HEK293 (cell line): Measurements from ENCODE around the gene GDPD5.
A peak's percentile ranks its signal among the peaks of the same experiment; 100 is the strongest.

Experiments
- CTCF ChIA-PET: fragments of 350-600 bp; formaldehyde crosslinking; extraction: SDS; loops from one replicate; lab custom pipeline; 2021; ENCODE audit warnings: antibody characterized with exemption; lab: Yijun Ruan, JAX
- POLR2A ChIA-PET: fragments of 300-600 bp; formaldehyde crosslinking; extraction: SDS; loops from one replicate; lab custom pipeline; 2020; ENCODE audit warnings: antibody characterized with exemption, inconsistent platforms; lab: Yijun Ruan, JAX
- H3K27ac ChIP-seq: fragments of 200-500 bp; sonication (Bioruptor generic); 2 replicates; pipeline ENCODE4 v1.5.1; 2014; ENCODE audit warnings: low read depth, low read length, control low read depth, inconsistent platforms; ENCODE audit errors: extremely low read depth
- H3K36me3 ChIP-seq, 2 experiments: fragments of 200-500 bp in 1 of 2; sonication (Bioruptor generic) in 1 of 2; 1 replicate in 1 of 2; 2 replicates in 1 of 2; pipeline ENCODE4 v1.5.1; 2014 to 2017; ENCODE audit warnings: inconsistent platforms in 2 of 2, low read length in 2 of 2; ENCODE audit not compliant: control insufficient read depth in 2 of 2, insufficient read depth in 1 of 2
- H3K4me1 ChIP-seq: fragments of 200-500 bp; sonication (Bioruptor generic); 2 replicates; pipeline ENCODE4 v1.5.1; 2014; ENCODE audit warnings: mild to moderate bottlenecking, low read length, inconsistent platforms; ENCODE audit not compliant: control insufficient read depth, insufficient read depth
- H3K4me3 ChIP-seq: 2 replicates; pipeline ENCODE4 v1.5.1; 2011; ENCODE audit warnings: low read depth, mild to moderate bottlenecking, control low read depth, low read length, moderate library complexity
- H3K9me3 ChIP-seq: fragments of 200-500 bp; sonication (Bioruptor generic); 2 replicates; pipeline ENCODE4 v1.5.1; 2014; ENCODE audit warnings: low read depth, low read length, inconsistent platforms; ENCODE audit not compliant: control insufficient read depth, insufficient read depth
- ATF2 ChIP-seq: fragments of 450-650 bp; formaldehyde crosslinking; IDR thresholded peaks from 2 replicates; pipeline ENCODE4 v1.5.1; 2016; ENCODE audit warnings: missing biosample characterization, missing genetic modification characterization, low read depth
- PRDM4 ChIP-seq: fragments of 450-650 bp; formaldehyde crosslinking; IDR thresholded peaks from 2 replicates; pipeline ENCODE4 v1.5.1; 2017; ENCODE audit warnings: missing biosample characterization, missing genetic modification characterization
- REPIN1 ChIP-seq: fragments of 450-650 bp; formaldehyde crosslinking; IDR thresholded peaks from 2 replicates; pipeline ENCODE4 v1.5.1; 2017; ENCODE audit warnings: missing biosample characterization, missing genetic modification characterization, low read depth
- TCF7L2 ChIP-seq: IDR thresholded peaks from 2 replicates; pipeline ENCODE4 v1.6.1; 2011; ENCODE audit warnings: low read depth, mild to moderate bottlenecking, inconsistent platforms, low read length, moderate library complexity, borderline replicate concordance
- ZIC2 ChIP-seq: fragments of 450-650 bp; formaldehyde crosslinking; IDR thresholded peaks from 2 replicates; pipeline ENCODE4 v1.5.1; 2016; ENCODE audit warnings: missing biosample characterization, missing genetic modification characterization
- ZNF155 ChIP-seq: fragments of 450-650 bp; formaldehyde crosslinking; IDR thresholded peaks from 2 replicates; pipeline ENCODE4 v1.5.1; 2016; ENCODE audit warnings: missing biosample characterization, missing genetic modification characterization
- ZNF174 ChIP-seq: fragments of 450-650 bp; formaldehyde crosslinking; IDR thresholded peaks from 2 replicates; pipeline ENCODE4 v1.5.0; 2017; ENCODE audit warnings: missing biosample characterization, mild to moderate bottlenecking, missing genetic modification characterization
- ZNF18 ChIP-seq: fragments of 450-650 bp; formaldehyde crosslinking; IDR thresholded peaks from 2 replicates; pipeline ENCODE4 v1.5.1; 2016; ENCODE audit warnings: missing biosample characterization, missing genetic modification characterization
- ZNF211 ChIP-seq: fragments of 450-650 bp; formaldehyde crosslinking; IDR thresholded peaks from 2 replicates; pipeline ENCODE4 v1.5.1; 2016; ENCODE audit warnings: low read depth, missing biosample characterization, missing genetic modification characterization
- ZNF341 ChIP-seq: fragments of 450-650 bp; formaldehyde crosslinking; IDR thresholded peaks from 2 replicates; pipeline ENCODE4; 2016; ENCODE audit warnings: low read depth, missing biosample characterization, missing genetic modification characterization
- ZNF473 ChIP-seq: fragments of 450-650 bp; formaldehyde crosslinking; IDR thresholded peaks from 2 replicates; pipeline ENCODE4 v1.5.1; 2017; ENCODE audit warnings: missing biosample characterization, missing genetic modification characterization
- ZNF580 ChIP-seq: fragments of 450-650 bp; formaldehyde crosslinking; IDR thresholded peaks from 2 replicates; pipeline ENCODE4 v1.5.1; 2016; ENCODE audit warnings: missing biosample characterization, missing genetic modification characterization
- ZNF658 ChIP-seq: fragments of 450-650 bp; formaldehyde crosslinking; IDR thresholded peaks from 2 replicates; pipeline ENCODE4; 2016; ENCODE audit warnings: missing biosample characterization, missing genetic modification characterization
- ZNF660 ChIP-seq: fragments of 450-650 bp; IDR thresholded peaks from 2 replicates; pipeline ENCODE4 v1.5.1; 2018; ENCODE audit warnings: missing biosample characterization, mild to moderate bottlenecking, missing genetic modification characterization
- ZNF76 ChIP-seq: fragments of 450-650 bp; formaldehyde crosslinking; IDR thresholded peaks from 2 replicates; pipeline ENCODE4; 2016; ENCODE audit warnings: low read depth, missing biosample characterization, missing genetic modification characterization, borderline replicate concordance
- ZNF768 ChIP-seq: fragments of 450-650 bp; formaldehyde crosslinking; IDR thresholded peaks from 2 replicates; pipeline ENCODE4 v1.5.1; 2018; ENCODE audit warnings: missing biosample characterization, mild to moderate bottlenecking, missing genetic modification characterization
- ZNF843 ChIP-seq: fragments of 450-650 bp; formaldehyde crosslinking; IDR thresholded peaks from 2 replicates; pipeline ENCODE4 v1.5.1; 2016; ENCODE audit warnings: missing biosample characterization, missing genetic modification characterization

GDPD5 gene

DNA sequence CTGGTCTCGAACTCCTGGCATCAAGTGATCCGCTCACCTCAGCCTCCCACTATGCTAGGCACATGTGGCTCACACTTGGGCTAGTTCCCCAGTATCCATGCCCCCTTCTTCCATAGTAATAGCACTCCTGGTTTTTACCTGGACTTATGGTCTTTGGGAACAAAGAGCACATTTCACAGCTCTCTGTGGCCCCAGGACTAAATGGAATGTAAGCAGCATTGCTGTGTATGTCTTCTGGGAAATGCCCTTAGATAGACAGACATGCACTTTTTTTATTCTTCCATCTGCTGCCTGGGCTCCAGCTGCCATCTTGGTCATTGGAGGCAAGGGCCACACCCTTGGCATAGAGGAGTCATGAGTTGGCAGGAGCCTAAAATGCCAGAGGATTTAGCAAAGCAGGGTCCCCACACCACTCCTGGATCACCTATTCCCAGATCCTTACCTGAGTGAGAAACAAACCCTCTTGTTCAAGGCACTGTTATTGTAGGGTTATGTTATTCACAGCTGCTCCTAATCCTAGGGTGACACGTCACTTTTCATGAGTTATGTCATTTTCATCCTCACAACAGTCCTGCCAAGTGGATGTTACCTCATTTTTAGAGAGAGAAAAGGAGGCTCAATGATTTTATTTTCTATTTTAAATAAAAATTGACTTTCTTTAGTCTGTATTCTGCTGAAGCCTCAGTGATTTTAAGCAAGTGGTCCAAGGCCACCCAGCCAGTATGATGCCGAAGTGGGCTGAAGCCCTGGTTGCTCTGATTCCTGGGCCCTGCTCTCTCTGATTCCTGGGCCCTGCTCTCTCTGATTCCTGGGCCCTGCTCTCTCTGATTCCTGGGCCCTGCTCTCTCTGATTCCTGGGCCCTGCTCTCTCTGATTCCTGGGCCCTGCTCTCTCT is 15.7 kb upstream of the GDPD5 start (continued):
- TF ChIP-seq ZNF768 (tag by site-specific recombination): no peak
- no peak for TF ChIP-seq ZNF155 (tag by site-specific recombination)
- TF ChIP-seq ZNF843 (tag by site-specific recombination): no peak

- ChIA-PET POLR2A (interaction anchor here (0.6 to 0.7 kb wide), 2 partner anchors 36 to 171 kb away, joined by 3 to 4 read pairs; no protein-coding TSS in a partner anchor), CTCF (interaction anchor here (0.7 to 1.0 kb wide), 2 partner anchors 8 to 225 kb away, joined by 3 read pairs; no protein-coding TSS in a partner anchor)
- H3K36me3 ChIP-seq: no peaks in the 10 kb centered on the region
- no peak overlapping the region for H3K27ac ChIP-seq
- H3K9me3 ChIP-seq: no peaks in the 10 kb centered on the region
- H3K4me1 ChIP-seq: no peaks in the 10 kb centered on the region
- H3K4me3 ChIP-seq: no peak overlapping the region
- no peak for TF ChIP-seq ZNF211 (tag by site-specific recombination)
- TF ChIP-seq ZNF660: no peak
- TF ChIP-seq ZNF174: no peak
- peak; percentile 63 for TF ChIP-seq ZIC2 (tag by site-specific recombination)
Observed at GRCh38 chr11:75539459-75540334, 14.0 kb upstream of the GDPD5 start.

DNA sequence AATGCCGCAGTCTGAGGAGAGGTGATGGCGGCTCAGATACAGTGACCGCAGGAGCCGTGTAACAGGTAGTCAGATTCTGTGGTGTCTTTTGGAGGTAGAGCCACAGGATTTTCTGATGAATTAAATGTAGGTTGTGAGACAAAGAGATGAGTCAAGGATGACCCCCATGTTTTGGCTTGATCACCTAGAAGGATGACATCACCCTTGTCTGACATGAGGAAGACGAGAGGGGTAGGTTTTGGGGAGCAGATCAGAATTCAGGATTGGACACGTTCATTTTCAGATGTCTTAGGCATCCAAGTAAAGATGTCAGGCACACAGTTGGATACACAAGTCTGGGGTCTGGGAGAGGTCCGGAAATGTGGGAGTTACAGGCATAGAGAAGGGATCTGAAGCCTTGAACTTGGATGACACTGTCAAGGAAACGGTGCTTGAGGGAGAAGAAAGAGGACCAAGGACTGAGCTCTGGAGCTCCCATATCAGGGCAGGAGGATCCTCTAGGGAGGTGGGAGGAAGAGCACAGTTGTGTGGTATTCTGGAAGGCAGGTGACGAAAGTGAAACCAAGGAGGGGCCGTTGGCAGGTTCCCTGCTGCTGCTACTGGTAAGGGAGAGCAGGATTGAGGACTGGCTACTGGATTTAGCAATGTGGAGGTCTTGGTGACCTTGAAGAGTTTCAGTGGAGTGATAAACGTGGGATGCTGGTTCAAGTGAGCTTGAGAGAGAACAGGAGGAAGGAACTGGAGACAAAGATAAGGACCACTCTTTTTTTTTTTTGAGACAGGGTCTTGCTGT is 12.6 kb upstream of the GDPD5 start:
- TF ChIP-seq TCF7L2: no peak
- TF ChIP-seq ATF2 (tag by site-specific recombination): peak; percentile 52; the same call in 1 of the 2 replicates
- peak; percentile 46; the same call in 1 of the 2 replicates for TF ChIP-seq ZNF341 (tag by site-specific recombination)
- TF ChIP-seq PRDM4 (tag by site-specific recombination): no peak
- H3K27ac ChIP-seq: no peak overlapping the region
- POLR2A ChIA-PET: no interaction called here
- H3K4me1 ChIP-seq: no peaks in the 10 kb centered on the region
- no peak overlapping the region for H3K4me3 ChIP-seq
- H3K9me3 ChIP-seq: no peaks in the 10 kb centered on the region
- CTCF ChIA-PET: interaction anchor here (0.9 kb wide), 1 partner anchor 95 kb away, joined by 3 read pairs; no protein-coding TSS in a partner anchor
- no peaks in the 10 kb centered on the region for H3K36me3 ChIP-seq

GRCh38 chr11:75537740-75538139 is 12.0 kb upstream of the GDPD5 start:
- H3K4me3 ChIP-seq: no peak overlapping the region
- H3K4me1 ChIP-seq: no peaks in the 10 kb centered on the region
- no peaks in the 10 kb centered on the region for H3K9me3 ChIP-seq
- H3K27ac ChIP-seq: no peak overlapping the region
- TF ChIP-seq REPIN1 (tag by site-specific recombination) (no peak), ZNF76 (tag by site-specific recombination) (no peak), ZNF18 (peak; percentile 79; the same call in 1 of the 2 replicates), ZNF580 (tag by site-specific recombination) (no peak), ZNF473 (no peak), ZNF658 (tag by site-specific recombination) (no peak)
- no peaks in the 10 kb centered on the region for H3K36me3 ChIP-seq
- POLR2A ChIA-PET: no interaction called here
- CTCF ChIA-PET: no interaction called here
